RCC 7860 (cell line): ENCODE results near the gene PIP5K1C.
"Not testable (repeated sequence)": the region's sequence is repeated elsewhere in the genome, so short reads cannot be mapped to it uniquely, and the experiment has no call there.

Experiments used
- DNase-seq: peaks from one replicate; pipeline ENCODE4 v3.0.0-alpha.2; 2015; ENCODE audit warnings: low spot score
- FAIRE-seq: peaks from 2 replicates; lab custom pipeline; 2012; peaks lifted over from hg19 to GRCh38; lab: Jason Lieb, UNC

The PIP5K1C gene

DNA sequence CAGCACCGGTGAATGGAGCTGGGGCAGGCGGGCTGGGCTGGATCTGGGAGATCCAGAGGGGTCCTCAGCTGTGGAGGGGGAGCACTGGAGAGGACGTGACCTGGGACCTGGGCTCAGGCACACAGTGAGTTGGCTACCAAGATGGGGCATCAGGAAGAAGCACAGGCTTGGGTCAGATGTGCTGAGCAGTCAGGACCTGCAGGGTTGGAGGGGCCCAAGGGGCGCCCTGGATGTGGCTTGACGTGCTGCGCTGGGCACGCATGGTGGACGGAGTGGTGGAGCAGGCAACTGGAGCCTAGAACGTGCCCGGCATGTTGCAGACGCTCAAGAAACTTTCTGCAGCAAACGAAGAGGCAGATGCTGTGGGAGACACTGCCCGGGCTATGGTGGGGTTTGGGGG lies 20.7 kb downstream of the PIP5K1C start:
- no peak for DNase-seq
- FAIRE-seq: no peak

DNA sequence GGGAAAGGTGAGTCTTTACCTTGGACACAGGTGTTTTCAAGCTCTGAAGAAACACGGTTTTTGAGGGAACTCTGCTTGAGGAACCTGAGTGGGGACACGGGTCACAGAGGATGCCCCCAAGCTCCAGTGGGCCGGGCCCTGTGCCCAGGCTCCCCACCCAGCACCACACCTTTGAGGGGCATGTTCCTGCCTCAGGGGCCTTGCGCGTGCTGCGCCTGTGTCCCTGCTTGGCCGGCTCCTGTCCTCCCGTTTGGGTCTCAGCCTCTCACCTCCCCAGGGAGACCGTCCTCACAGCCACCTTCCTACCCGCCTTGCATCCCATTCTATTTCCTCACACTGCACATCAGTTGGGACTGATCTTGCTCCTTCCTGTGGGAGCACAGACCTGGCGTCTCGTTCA lies 21.1 kb downstream of the PIP5K1C start:
- DNase-seq: no peak
- no peak for FAIRE-seq

DNA sequence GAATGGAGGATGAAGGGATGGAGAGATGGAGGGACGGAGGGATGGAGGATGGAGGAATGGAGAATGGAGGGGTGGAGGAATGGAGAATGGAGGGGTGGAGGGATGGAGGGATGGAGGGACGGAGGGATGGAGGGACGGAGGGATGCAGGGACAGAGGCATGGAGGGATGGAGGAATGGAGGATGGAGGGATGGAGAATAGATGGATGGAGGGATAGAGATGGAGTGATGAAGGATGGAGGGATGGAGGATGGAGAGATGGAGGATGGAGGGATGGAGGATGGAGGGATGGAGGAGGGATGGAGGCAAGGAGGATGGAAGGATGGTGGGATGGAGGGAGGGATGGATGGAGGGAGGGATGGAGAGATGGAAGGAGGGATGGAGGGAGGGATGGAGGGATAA lies 22.1 kb downstream of the PIP5K1C start:
- no peak for DNase-seq
- no peak for FAIRE-seq

DNA sequence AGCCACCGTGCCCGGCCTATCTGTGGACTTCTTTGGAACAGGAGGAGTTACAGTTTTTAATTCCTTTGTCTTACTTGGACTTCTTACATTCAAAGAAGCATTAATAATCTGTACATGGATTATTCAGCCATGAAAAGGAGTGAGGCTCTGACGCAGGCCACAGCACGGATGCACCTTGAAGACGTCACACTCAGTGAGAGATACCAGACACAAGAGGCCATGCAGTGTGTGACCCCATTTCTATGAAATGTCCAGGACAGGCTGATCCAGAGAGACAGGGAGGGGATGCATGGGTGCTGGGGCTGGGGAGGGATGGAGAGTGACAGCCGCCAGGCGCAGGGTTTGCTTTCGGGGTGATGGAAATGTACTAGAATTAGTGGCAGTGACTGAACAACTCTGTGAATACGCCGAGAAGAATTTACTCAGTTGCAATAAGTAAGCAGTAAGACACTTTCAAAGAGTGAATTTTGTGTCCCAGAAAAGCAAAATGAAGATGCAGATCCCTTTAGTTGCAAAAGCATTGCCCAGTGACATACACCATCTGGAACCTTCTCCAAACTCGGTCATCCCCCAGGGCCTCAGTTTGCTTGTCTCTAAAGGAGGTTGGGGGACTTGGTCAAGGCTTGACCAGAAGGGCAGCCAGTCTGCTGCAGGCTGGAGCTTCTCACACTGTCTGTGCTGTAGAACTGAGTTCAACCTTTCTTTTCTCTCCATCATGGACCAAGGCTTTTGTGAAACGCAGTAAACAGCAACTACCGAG lies 25.3 kb downstream of the PIP5K1C start:
- DNase-seq: no peak
- no peak for FAIRE-seq

DNA sequence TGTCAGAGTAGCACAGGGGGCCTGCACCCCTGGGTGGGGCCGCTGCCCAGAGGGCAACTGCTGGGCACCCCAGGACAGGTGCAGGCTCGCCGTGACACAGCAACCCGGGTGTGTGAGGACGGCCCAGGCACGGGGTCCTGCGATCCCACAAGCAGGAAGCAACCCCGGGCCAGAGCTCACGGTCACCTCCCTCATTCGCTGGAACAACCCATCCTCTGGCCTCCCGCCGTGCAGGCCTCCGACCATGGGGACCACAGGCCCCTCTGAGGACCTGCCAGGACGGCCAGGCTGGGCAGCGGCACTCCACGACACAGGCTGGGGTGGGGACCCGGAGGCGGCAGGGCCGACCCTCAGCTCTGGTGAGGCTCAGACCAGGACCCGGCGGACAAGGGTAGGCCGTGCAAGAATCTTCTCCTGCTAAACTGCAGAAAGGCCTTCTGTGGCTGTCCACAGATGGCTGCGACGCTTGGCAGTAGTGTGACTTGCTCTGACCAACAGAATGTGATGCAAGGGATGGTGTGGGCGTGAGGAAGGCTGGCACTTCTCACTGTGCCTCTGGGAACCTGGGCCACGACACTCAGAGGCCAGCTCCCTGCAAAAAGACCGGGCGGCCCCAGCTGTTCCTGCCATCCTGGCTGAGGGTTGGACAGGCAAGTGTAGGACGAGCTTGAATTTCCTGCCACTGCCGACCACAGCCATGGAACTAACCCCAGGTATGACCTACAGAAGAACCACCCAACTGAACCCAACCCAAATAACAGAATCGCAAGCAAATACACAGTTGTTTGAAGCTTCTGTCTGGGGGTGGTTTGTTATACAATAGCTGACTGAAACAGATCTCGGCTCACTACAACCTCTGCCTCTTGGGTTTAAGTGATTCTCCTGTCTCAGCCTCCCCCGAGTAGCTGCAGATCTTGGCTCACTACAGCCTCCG lies 26.5 kb downstream of the PIP5K1C start:
- FAIRE-seq: no peak
- no peak for DNase-seq

DNA sequence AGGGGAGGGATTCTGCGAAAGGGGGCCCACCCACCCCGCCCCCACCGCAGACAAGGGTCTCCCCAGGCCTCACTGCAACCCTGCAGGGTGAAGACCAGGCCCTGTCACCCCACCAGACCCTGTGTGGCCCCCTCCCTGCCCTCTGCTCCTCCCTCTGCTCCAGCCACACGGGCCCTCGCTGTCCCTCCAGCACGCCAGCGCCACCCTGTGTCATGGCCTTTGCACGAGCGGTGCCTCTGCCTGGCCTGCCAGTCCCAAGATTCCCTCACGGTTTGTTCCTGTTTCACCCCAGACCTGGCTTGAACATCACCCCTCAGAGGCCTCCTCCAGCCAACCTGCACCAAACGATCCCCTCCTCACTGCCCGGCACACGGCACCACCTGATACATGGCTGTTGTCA lies 27.3 kb downstream of the PIP5K1C start:
- FAIRE-seq (no peak), DNase-seq (no peak)

DNA sequence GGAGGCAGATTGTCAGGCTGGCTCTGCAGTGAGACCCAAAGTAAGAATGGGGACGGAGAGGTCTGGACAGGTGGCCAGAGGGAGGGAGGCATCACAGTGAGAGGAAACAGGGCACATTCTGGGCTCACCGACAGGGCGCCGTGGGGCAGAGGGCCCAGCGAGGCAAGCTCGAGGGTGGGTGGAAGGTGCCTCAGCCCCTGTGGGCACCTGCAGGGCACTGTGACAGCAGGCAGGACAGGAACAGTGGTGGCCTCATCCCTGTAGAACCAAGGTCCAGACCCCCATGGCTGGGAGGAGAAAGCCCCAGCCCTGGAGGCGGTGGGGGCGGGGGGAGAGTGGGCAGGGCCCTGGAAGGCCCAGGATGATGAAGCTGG lies 27.7 kb downstream of the PIP5K1C start:
- no peak for FAIRE-seq
- DNase-seq: no peak

DNA sequence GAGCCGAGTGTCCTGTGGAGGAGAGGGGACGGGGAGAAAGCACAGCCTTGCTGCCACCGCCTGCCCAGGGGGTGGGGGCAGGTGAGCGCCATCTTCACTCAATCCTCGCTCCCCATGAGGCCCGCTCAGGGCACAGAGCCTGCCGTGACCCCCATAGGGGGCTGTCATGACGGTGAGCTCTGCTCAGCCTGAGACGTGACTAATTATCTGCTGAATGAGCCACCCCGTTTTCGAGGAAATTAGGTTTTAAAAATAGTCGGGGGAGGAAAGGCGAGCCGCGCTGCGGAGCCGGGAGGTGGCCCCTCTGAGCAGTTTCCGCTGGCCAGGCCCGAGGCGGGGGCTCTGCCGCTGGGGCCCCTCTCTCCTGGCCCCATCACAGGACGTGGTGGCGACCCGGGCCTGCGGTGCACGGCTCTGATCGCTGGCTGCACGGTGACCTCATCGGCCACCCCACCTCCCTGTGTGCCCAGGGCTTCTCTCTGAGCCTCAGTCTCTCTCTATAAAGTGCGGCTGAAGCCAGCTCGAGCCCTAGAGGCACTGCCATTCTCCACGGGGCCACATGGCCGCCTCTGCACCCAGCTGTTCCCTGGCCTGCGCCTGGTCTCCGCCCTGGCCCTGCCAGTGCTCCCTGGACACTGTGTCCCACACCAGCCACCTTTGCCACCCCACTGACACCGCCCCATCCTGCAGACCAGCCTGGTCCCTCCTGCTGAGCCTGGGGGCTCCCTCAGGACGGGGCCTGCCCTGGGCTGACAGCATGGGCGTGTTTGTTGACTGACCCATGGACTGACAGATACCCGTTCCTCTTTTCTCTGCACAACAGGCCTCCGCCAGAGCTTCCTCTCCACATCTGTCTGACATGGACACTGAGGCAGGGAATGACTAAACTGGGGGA lies 28.3 kb downstream of the PIP5K1C start:
- FAIRE-seq: no peak

DNA sequence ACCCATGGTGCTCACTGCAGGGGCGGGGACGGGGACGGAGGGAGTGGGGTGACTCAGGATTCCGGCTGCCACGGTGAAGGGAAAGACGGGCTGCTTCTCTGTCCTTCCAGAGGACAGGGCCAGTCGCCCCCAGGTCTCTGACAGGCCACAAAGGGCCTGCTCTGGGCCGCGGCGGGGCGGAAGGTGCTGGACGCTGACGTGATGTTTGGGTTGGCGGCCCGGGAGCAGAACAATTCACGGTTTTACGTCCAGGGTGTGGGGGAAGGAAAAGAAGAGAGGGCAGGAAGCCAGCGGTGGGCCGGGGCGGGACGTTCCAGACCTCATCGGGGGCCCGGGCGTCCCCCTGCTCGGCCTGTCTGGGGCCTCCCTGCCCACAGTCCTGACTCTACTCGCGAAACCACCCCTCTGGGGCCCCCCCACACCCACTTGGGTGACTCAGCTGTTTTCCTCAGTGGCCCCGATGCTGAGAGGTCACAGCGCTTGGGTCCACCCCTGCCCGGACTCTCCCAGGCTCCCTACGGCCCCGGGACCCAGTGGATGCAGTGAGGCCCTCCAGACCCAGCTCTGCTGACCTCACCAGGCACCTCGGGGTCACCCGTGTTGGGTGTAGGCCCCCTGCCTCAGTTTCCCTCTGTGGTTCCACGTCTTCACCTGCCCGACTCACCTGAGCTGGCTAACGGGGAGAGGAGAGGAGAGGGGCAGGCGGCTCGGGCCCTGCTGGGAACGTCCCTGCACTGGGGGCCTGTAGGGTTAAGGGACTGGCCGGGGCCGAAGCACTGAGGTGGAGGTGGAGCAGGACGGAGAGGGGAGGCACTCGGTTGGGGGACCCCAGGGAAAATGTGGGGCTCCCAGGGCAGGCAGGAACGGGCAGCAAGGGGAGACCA lies 29.2 kb downstream of the PIP5K1C start:
- no peak for DNase-seq
- FAIRE-seq: no peak

More for the DNA sequence above, 28.3 kb downstream of the PIP5K1C start:
- DNase-seq: no peak

DNA sequence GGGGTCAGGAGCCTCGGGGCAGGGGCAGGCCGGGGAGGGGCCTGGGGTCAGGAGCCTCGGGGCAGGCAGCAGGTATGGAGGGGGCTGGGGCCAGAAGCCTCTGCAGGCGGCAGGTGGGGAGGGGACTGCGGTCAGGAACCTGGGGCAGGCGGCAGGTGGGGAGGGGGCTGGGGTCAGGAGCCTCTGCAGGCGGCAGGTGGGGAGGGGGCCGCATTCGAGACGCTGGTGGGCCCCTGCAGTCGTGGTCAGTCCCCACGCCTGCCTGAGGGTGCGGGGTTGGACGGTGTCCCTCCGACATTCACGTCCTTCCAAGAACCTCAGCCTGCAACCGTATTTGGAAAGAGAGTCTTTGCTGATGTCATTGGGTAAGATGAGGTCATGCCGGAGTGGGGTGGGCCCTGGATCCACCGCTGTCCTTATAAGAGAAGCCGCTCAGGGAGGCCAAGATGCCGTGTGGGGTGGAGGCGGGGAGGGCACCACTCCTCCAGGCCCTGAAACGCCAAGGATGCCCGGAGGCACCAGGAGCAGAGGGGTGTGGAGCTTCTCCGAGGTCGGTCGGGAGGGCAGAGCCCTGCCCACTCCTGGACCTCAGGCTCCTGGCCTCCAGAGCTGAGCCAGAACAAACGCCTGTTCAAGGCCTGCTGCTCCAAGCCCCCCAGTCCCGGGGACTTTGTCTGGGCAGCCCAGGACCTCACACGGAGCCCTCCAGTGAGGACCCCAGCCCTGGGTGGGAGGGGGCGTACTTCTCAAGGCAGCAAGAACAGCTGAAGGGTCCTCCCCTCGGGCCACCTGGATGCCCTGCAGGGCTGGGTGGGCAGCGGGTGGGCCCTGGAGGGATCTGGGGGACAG lies 30.1 kb downstream of the PIP5K1C start:
- FAIRE-seq (no peak), DNase-seq (no peak)

DNA sequence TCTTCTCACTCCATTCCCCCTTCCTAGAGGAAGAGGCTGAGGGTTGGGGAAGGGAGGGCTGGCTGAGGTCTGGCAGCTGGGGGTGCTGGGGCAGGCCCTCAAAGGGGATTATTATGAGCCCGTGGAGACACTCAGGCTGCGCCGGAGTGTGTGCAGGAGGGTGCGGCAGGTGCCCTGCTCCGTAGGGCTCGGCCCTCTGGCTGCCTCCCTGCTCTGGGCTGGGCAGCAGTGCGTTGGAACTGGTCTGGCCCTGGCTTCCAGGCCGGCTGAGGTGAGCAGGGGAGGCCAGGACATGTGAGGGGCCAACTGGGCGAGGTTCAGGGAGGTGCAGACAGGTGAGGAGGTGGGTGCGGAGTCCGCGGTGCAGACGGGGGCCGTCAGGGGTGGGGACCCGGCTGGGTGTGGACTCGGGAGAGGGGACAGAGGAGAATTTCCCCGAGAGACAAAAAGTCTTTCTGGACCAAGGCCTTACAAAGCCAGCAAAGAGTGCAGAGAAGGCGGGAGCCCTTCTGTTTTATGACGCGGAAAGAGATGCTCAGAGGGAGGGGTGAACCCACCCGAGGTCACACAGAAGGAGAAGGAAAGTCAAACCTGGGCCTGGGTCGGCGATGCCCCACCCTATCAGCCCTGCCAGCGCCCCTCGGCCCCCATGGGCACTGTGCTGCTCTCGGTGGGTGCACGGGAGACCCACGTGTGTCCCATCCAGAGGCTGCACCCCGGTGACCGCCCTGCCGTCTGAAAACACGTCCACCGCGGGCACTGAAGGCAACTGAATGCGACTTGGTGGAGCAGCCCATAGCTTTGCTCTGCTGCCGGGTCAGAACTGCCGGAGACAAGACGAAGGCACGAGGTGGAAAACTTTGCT lies 31.0 kb downstream of the PIP5K1C start:
- DNase-seq: no peak
- FAIRE-seq: no peak

DNA sequence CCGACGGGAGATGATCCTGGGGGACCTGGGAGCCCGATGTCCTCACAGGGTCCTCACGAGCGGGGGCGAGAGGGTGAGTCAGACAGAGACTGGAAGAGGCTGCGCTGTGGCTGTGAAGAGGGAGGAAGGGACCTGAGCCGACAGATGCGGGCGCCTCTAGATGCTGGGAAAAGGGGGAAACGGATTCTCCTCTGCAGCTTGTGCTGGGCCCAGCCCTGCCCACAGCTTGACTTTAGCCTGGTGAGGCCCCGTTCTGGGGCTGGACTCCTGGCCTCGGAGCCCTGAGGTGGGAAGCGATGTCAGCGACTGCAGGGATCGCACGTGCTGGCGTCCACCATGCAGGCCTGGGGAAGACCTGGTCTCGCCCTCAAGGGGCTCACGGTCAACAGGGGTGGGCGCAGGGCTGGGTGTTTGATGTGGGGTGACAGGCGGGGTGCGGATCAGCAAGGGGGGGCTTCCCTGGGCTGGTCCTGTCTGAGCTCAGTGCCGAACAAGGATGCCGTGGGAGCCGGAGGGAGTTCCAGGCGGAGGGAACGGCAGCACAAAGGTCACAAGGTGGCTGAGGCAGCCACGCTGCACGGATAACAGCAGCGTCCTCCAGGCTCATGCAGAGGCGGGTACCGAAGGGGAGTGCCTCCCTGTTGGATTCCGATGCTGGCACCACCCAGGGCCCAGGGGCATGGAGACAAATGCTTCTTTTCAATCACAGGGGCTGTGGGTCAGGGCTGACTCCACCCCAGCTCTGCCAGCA lies 31.8 kb downstream of the PIP5K1C start:
- no peak for FAIRE-seq

DNA sequence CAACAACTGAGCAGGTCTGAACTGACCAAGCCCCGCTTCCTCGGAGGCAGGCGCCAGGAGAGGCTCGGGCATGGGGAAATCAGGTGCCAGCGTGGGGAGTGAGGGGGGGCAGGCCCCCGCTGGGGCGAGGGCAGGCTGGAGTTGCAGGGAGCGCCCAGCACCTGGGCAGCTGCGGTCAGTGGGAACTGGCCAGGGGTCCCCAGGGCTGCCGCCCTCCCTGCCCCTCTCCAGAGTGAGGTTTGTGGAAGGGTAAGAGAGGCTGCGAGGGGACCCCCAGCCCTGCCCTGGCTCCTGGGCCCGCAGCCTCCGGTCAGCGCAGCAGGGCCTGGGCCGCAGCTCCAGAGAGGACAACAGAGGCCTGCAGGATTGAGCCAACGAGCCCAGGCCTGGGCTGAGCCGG lies 32.5 kb downstream of the PIP5K1C start:
- FAIRE-seq: no peak
- DNase-seq: no peak

More for the DNA sequence above, 31.8 kb downstream of the PIP5K1C start:
- no peak for DNase-seq

DNA sequence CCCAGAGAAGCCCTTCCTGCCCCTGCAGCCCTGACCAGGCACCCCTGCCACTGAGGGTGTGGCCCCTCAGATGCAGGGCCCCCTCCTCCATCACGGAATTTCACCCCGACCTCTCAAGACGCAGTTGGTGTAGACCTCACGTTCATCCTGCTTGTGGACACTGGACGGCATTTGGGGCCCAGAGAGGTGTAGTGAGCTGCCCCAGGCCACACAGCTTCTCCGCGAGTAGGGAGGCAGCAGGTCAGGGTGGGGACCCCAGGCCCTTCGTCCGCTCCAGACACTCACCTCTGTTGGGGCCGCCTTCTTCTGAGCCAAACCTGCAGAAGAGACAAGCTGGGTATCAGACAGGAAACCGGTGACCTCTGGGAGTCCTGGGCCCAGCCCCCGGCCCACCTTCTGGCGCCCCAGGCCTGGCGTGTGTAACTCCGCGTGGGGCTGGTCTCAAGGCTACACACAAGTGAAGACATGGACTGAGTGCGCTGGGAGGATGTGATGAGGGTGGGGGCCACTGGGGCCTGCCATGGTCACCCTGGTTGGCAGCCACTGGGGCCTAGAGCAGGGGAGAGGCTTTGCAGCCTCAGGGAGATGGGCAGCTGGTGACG lies 33.1 kb downstream of the PIP5K1C start:
- FAIRE-seq (no peak), DNase-seq (no peak)

DNA sequence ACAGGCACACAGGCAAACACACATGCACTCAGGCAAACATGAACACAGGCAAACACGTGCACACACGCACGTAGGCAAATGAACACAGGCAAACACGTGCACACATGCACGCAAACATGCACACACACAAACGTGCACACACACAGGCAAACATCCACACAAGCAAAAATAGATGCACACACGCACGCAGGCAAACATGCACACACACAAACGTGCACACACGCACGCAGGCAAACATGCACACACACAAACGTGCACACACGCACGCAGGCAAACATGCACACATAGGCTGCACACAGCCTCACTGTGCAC lies 33.8 kb downstream of the PIP5K1C start:
- not testable (repeated sequence) for DNase-seq, FAIRE-seq

DNA sequence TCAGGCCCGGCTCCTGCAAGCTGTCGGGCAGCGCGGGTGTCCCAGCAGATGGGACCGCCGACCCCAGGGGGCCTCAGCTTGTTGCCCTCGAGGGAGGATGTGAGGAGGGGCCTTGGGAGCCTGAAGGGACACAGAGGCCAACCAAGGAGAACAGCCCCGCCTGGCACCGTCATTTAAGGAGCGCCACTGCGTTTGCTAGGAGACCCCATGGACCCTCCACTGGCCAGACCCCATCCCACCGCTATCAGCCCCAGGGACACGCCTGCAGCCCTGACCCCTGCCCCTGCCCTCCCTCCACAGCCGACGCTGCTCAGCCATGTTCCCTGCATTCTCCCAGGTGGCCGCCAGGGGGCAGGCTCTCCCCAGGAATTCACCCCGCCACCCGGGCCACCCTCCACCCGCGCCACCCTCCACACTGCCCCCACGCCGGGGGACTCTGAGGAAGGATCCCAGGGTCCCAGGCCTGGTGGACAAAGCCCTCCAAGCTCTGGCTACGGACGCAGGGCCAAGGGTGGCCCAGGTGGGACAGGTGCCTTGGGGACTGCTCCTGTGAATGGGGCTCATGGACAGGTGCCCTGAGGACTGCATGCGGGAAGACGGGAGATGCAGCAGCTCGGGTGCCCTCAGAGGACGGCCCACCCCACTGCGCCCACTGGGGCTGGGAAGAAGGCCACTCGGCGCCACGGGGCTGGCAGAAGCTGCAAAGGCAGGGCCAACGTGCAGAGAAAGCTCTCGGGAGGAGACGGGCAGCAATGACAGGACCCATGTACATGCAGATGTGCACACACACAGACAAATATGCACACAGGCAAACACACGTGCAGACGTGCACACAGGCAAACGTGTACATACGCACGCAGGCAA lies 34.4 kb downstream of the PIP5K1C start:
- FAIRE-seq: no peak
- no peak for DNase-seq
